NCI-H2081 treated with DMSO at 0.1 percent for 48 hours (cell line): ENCODE measurements around the gene ITCH.
A peak's percentile ranks its signal among the peaks of the same experiment; 100 is the strongest.
"Not testable (repeated sequence)": the region's sequence is repeated elsewhere in the genome, so short reads cannot be mapped to it uniquely, and the experiment has no call there.

ENCODE experiments used
- DNase-seq: peaks from one replicate; lab custom pipeline; 2025; lab: John Stamatoyannopoulos, UW

Gene ITCH

DNA sequence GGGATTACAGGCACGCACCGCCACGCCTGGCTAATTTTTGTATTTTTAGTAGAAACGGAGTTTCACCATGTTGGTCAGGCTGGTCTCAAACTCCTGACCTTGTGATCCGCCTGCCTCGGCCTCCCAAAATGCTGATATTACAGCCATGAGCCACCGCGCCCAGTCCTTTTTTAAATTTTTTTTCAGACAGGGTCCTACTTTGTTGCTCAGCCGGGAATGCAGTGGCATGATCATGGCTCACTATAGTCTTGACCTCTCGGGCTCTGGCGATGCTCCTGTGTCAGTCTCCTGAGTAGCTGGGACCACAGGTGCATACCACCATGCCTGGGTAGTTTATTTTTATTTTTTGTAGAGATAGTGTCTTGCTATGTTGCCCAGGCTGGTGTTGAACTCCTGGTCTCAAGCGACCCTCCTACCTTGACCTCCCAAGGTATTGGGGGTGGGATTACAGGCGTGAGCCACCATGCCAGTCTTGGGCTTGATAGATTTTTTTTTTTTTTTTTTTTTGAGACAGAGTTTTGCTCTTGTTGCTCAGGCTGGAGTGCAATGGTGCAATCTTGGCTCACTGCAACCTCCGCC lies 19.9 kb downstream of the ITCH start:
- DNase-seq: not testable (repeated sequence)

- DNase-seq: no peak
Observed at GRCh38 chr20:34385464-34385863, 22.4 kb downstream of the ITCH start.

GRCh38 chr20:34388000-34388399 lies 24.9 kb downstream of the ITCH start:
- no peak for DNase-seq

DNA sequence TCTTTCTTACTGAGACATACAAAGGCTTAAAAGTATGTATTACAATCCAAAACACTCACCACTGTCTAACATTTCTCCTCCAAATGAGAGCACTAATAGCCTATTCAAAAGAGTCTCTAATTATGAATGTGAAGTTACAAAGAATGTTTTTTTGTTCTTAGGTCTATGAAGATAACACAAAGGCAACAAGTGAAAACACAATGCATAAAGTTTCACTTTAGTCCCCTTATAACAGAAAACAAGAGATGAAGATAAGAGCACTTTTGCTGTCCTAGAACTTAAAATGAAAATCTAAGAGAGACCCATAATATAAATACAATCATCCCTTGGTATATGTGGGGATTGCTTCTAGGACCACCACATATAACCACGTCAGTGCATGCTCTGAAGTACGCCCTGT lies 25.6 kb downstream of the ITCH start:
- no peak for DNase-seq

- no peak for DNase-seq
Observed at GRCh38 chr20:34389206-34389953, 26.3 kb downstream of the ITCH start.

- no peak for DNase-seq
Observed at GRCh38 chr20:34389954-34390555, 27.0 kb downstream of the ITCH start.

DNA sequence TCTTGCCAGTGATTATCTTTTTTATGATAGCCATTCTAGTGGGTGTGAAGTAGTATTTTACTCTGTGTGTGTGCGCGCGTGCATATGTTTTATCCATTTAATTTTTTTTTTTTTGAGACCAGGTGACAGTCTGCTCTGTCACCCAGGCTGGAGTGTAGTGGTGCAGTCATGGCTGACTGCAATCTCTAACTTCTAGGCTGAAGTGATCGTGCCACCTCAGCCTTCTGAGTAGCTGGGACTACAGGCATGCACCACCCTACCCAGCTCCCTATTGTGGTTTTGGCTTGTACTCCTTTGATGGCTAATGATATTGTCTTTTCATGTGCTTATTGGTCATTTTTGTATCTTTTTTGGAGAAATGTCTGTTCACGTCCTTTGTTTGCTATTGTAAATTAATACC lies 33.3 kb downstream of the ITCH start:
- DNase-seq: no peak

- DNase-seq: no peak
Observed at GRCh38 chr20:34397096-34397495, 34.0 kb downstream of the ITCH start.

DNA sequence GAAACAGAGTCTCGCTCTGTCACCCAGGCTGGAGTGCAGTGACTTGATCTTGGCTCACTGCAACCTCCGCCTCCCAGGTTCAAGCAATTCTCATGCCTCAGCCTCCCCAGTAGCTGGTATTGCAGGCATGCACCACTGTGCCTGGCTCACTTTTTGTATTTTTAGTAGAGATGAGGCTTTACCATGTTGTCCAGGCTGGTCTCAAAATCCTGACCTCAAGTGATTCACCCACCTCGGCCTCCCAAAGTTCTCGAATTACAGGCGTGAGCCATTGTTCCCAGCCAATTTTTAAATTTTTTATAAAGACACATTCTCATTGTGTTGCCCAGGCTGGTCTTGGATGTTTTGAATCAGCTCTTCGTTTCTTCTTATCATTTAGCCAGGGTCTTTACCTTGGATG lies 37.7 kb downstream of the ITCH start:
- not testable (repeated sequence) for DNase-seq

- no peak for DNase-seq
Observed at GRCh38 chr20:34401741-34402455, 38.8 kb downstream of the ITCH start.

- DNase-seq: no peak
Observed at GRCh38 chr20:34402461-34402860, 39.4 kb downstream of the ITCH start.

- no peak for DNase-seq
Observed at GRCh38 chr20:34403063-34403827, 40.2 kb downstream of the ITCH start.

GRCh38 chr20:34403908-34404307 lies 40.8 kb downstream of the ITCH start:
- DNase-seq: no peak

GRCh38 chr20:34404803-34405202 lies 41.7 kb downstream of the ITCH start:
- no peak for DNase-seq

DNA sequence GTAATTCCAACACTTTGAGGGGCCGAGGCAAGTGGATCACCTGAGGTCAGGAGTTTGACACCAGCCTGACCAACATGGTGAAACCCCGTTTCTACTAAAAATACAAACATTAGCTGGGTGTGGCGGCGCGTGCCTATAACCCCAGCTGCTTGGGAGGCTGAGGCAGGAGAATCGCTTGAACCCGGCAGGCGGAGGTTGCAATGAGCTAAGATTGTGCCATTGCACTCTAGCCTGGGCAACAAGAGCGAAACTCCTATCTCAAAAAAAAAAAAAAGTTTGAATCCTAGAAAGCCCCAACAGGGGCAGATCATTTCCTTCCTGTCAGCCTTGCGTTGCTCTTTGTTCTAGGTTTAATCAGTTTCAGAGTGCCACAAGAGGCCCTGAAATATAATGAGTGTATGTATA lies 42.2 kb downstream of the ITCH start:
- not testable (repeated sequence) for DNase-seq

- DNase-seq: not testable (repeated sequence)
Observed at GRCh38 chr20:34405942-34406341, 42.9 kb downstream of the ITCH start.

DNA sequence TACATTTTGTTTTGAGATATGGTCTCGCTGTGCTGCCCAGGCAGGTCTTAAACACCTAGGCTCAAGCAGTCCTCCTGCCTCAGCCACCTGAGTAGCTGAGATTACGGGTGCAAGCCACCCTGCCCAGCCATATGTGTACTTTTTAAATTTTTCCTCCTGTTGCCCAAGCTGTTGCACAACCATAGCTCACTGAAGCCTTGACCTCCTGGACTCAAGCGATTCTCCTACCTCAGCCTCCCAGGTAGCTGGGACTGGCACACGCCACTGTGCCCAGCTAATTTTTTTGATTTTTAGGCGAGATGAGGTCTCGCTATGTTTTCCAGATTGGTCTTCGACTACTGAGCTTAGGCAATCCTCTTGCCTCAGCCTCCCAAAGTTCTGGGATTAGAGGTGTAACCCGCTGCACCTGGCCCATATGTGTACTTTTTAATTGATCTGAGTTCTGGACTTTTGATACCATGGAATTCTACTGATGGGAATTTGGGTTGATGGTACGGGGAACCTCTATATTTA lies 44.9 kb downstream of the ITCH start:
- DNase-seq: no peak

GRCh38 chr20:34410336-34410735 lies 47.3 kb downstream of the ITCH start:
- no peak for DNase-seq

- DNase-seq: no peak
Observed at GRCh38 chr20:34412453-34412852, 49.4 kb downstream of the ITCH start.

DNA sequence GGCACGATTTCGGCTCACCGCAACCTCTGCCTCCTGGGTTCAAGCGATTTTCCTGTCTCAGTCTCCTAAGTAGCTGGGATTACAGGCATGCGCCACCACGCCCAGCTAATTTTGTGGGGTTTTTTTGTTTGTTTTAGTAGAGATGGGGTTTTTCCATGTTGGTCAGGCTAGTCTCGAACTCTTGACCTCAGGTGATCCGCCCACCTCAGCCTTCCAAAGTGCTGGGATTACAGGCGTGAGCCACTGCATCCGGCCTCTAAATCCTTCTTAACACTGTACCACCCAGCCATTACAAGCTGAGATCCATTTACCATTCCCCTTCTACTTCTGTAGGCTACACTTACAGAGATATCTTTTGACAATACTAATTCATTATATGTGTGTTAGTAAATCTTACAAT lies 51.5 kb downstream of the ITCH start:
- not testable (repeated sequence) for DNase-seq

- no peak for DNase-seq
Observed at GRCh38 chr20:34415079-34415478, 52.0 kb downstream of the ITCH start.

- DNase-seq: peak; percentile 33
Observed at GRCh38 chr20:34420146-34420545, 57.1 kb downstream of the ITCH start.
